Peyer's patch (tissue), 4 donors: ENCODE data around the gene ATRN. TPM values are rescaled to one million over a fixed set of nuclear protein-coding genes. Genes with fewer than 3 reads are reported as not detected.

Experiments
- DNase-seq, 3 donors: peaks; one replicate each; pipeline ENCODE4 v3.0.0-alpha.2; 2017 to 2019
- H3K27ac ChIP-seq, 4 donors: fragments of 200-600 bp; sonication (generic); one replicate each; pipeline ENCODE4 v1.5.1; 2016 to 2019
- H3K27me3 ChIP-seq, 2 donors: fragments of 200-600 bp; sonication (generic); one replicate each; pipeline ENCODE4 v1.5.1; 2019
- H3K36me3 ChIP-seq, 3 donors: fragments of 200-600 bp; sonication (generic); one replicate each; pipeline ENCODE4 v1.5.1; 2016 to 2019
- H3K4me1 ChIP-seq, 4 donors: fragments of 200-600 bp; sonication (generic); one replicate each; pipeline ENCODE4 v1.5.1; 2016 to 2019
- H3K4me3 ChIP-seq, 4 donors: fragments of 200-600 bp; sonication (generic); 1 replicate in 3 of 4; 2 replicates in 1 of 4; pipeline ENCODE4 v1.5.1; 2016 to 2019; ENCODE audit warnings: mild to moderate bottlenecking in 1 of 4
- H3K9me3 ChIP-seq, 4 donors: fragments of 200-600 bp; sonication (generic); one replicate each; pipeline ENCODE4 v1.5.1; 2016 to 2019; ENCODE audit warnings: mild to moderate bottlenecking in 1 of 4
- CTCF ChIP-seq, 6 experiments: fragments of 450-650 bp in 4 of 6; fragments of 200-600 bp in 2 of 6; sonication (generic) in 1 of 6; IDR thresholded peaks; one replicate each; pipeline ENCODE4 v1.5.1; 2017 to 2019; ENCODE audit warnings: antibody characterized with exemption in 6 of 6, mild to moderate bottlenecking in 3 of 6, moderate library complexity in 1 of 6
- POLR2A ChIP-seq, 2 donors: fragments of 450-650 bp; IDR thresholded peaks; one replicate each; pipeline ENCODE4 v1.5.1; 2017; ENCODE audit warnings: antibody characterized with exemption in 2 of 2, mild to moderate bottlenecking in 2 of 2, moderate library complexity in 2 of 2
- total RNA-seq, 4 donors: library from RNA; depleted of rRNA; stranded (reverse); fragments of >200 nt; gene quantifications; one replicate each; pipeline ENCODE4 v1.1.0, GENCODE V29; 2016

The ATRN gene
- total RNA-seq, 4 donors from 2014 or later = 14.9 to 99.5 (median 54.9) TPM

GRCh38 chr20:3661060-3661813, 190.4 kb downstream of the ATRN start:
- Histone ChIP-seq H3K9me3 (no peaks in the 10 kb centered on the region), H3K27ac (no peak overlapping the region), H3K36me3 (no peaks in the 10 kb centered on the region), H3K27me3 (peaks cover 0 to 16% of the 10 kb centered on the region in 2 donors), H3K4me3 (peak overlapping the region in 2 of 4 donors; percentile 13 to 14), H3K4me1 (peaks cover 0 to 11% (median 4%) of the 10 kb centered on the region in 4 donors)
- DNase-seq = peak in 2 of 3 donors; percentile 23 to 44
- TF ChIP-seq CTCF (IDR thresholded peaks at IDR 0.05) (no peak), POLR2A (IDR thresholded peaks at IDR 0.05) (no peak)

- no peak overlapping the region for H3K4me3 ChIP-seq
- peaks cover 0 to 16% of the 10 kb centered on the region in 2 donors for H3K27me3 ChIP-seq
- TF ChIP-seq POLR2A (IDR thresholded peaks at IDR 0.05) (no peak), CTCF (IDR thresholded peaks at IDR 0.05) (no peak)
- DNase-seq = no peak
- no peaks in the 10 kb centered on the region for H3K36me3 ChIP-seq
- no peak overlapping the region for H3K27ac ChIP-seq
- no peaks in the 10 kb centered on the region for H3K9me3 ChIP-seq
- H3K4me1 ChIP-seq = peaks cover 0 to 11% (median 4%) of the 10 kb centered on the region in 4 donors
Observed at GRCh38 chr20:3661814-3662665, 191.2 kb downstream of the ATRN start.

GRCh38 chr20:3663031-3663701, 192.3 kb downstream of the ATRN start, which contains the start of gene GFRA4:
Gene GFRA4 (minus strand): TSS chr20:3663399. CDS start chr20:3663399, 0 bp downstream.
- Histone ChIP-seq H3K4me1 (peaks cover 0 to 11% (median 4%) of the 10 kb centered on the region in 4 donors), H3K4me3 (no peak within 1 kb of the TSS), H3K9me3 (no peaks in the 10 kb centered on the region), H3K27ac (no peak within 1 kb of the TSS), H3K36me3 (no peaks in the 10 kb centered on the region), H3K27me3 (peaks cover 0 to 16% of the 10 kb centered on the region in 2 donors)
- peak in 1 of 3 donors; percentile 40 for DNase-seq
- TF ChIP-seq CTCF (IDR thresholded peaks at IDR 0.05) (no peak), POLR2A (IDR thresholded peaks at IDR 0.05) (no peak)

- Histone ChIP-seq H3K4me1 (peaks cover 0 to 11% (median 4%) of the 10 kb centered on the region in 4 donors), H3K4me3 (no peak overlapping the region), H3K27ac (no peak overlapping the region), H3K36me3 (no peaks in the 10 kb centered on the region), H3K9me3 (no peaks in the 10 kb centered on the region), H3K27me3 (peaks cover 0 to 16% of the 10 kb centered on the region in 2 donors)
- no peak for TF ChIP-seq CTCF (IDR thresholded peaks at IDR 0.05)
- no peak for TF ChIP-seq POLR2A (IDR thresholded peaks at IDR 0.05)
- no peak for DNase-seq
Observed at GRCh38 chr20:3663858-3664257, 193.0 kb downstream of the ATRN start.

- TF ChIP-seq CTCF (IDR thresholded peaks at IDR 0.05) (no peak), POLR2A (IDR thresholded peaks at IDR 0.05) (no peak)
- Histone ChIP-seq H3K27me3 (peaks cover 0 to 6% of the 10 kb centered on the region in 2 donors), H3K36me3 (no peaks in the 10 kb centered on the region), H3K27ac (no peak overlapping the region), H3K9me3 (no peaks in the 10 kb centered on the region), H3K4me1 (peaks cover 0 to 2% (median under 1%) of the 10 kb centered on the region in 4 donors), H3K4me3 (no peak overlapping the region)
- no peak for DNase-seq
Observed at GRCh38 chr20:3667434-3668037, 196.7 kb downstream of the ATRN start.
